DND-41 (cell line): ENCODE data around the gene DCTN1.

Experiments
- CTCF ChIP-seq: IDR thresholded peaks from 2 replicates; pipeline ENCODE4 v1.5.1; 2012; ENCODE audit warnings: borderline replicate concordance, low read length, moderate library complexity, mild to moderate bottlenecking; ENCODE audit not compliant: poor library complexity, severe bottlenecking; ENCODE audit errors: extremely low read depth
- EZH2 ChIP-seq: IDR thresholded peaks from 3 replicates; pipeline ENCODE4 v1.6.1; 2012; ENCODE audit warnings: borderline replicate concordance, low read depth, mild to moderate bottlenecking, moderate library complexity, low read length, inconsistent platforms; ENCODE audit not compliant: severe bottlenecking

- TF ChIP-seq CTCF, result no peak
- TF ChIP-seq EZH2, result no peak
Observed at GRCh38 chr2:74378007-74378406, 2.1 kb downstream of the DCTN1 start.
